Upper lobe of right lung (tissue), 1 donor: ENCODE data around the gene DUSP14. TPM values are rescaled to one million over a fixed set of nuclear protein-coding genes. Genes with fewer than 3 reads are reported as not detected.

Experiments used
- ATAC-seq: fragments of 200-7000 bp; cut with Tn5 transposase; one replicate; pipeline ENCODE4 v1.9.1; 2020; ENCODE audit warnings: mild to moderate bottlenecking, moderate library complexity
- DNase-seq: peaks from one replicate; pipeline ENCODE4 v3.0.0-alpha.2; 2020
- H3K27ac ChIP-seq: fragments of 200-600 bp; one replicate; pipeline ENCODE4 v1.8.0; 2022
- H3K27me3 ChIP-seq: fragments of 200-600 bp; one replicate; pipeline ENCODE4 v1.8.0; 2022; ENCODE audit warnings: mild to moderate bottlenecking
- H3K36me3 ChIP-seq: fragments of 200-600 bp; one replicate; pipeline ENCODE4 v1.8.0; 2022
- H3K4me1 ChIP-seq: fragments of 200-600 bp; one replicate; pipeline ENCODE4 v1.8.0; 2022
- H3K4me3 ChIP-seq: fragments of 200-600 bp; one replicate; pipeline ENCODE4 v1.8.0; 2022; ENCODE audit warnings: mild to moderate bottlenecking
- H3K9me3 ChIP-seq: fragments of 200-600 bp; one replicate; pipeline ENCODE4 v1.8.0; 2022
- intact Hi-C: fragments of 100-400 bp; cut with DNase I; formaldehyde crosslinking; loops from one replicate; pipeline ENCODE4 v1.11.0; 2022
- total RNA-seq: library from RNA; stranded (reverse); fragmentation: NEBNext Ultra II Directional; extraction: Animal tissue kit (Norgen Biotek cat#: 25700); gene quantifications from one replicate; pipeline ENCODE4 v1.2.1, GENCODE V29; 2021
- TF ChIP-seq, protein P1 (sequence below): fragments of 200-600 bp; IDR thresholded peaks from one replicate; pipeline ENCODE4 v1.8.0; 2022; ENCODE audit warnings: antibody characterized with exemption
- donor health status: DM: no; HTN: yes; CAD: no; lungs with severe emphysema.

The DUSP14 gene
- total RNA-seq, 1 donor from 2014 or later: 9.0 TPM

DNA sequence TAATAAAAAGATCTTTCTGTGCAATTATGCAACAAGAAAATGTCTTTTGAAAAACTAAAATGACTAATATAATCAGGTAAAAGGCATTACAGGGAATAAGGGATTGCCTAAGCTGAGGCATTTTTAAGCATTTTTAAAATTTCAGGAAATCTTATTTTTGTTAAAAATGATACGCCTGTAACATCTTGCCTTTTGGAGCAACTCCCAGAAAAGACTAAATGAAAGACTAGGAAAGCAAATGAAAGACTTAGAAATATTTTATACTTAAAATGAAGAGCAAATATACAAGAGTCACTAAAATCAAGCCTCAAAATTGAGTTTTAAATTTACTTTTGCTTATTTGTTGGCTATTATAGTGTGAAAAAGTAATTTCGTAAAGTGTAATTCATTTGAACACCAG is 55.8 kb downstream of the DUSP14 start:
- TF ChIP-seq, protein P1, sequence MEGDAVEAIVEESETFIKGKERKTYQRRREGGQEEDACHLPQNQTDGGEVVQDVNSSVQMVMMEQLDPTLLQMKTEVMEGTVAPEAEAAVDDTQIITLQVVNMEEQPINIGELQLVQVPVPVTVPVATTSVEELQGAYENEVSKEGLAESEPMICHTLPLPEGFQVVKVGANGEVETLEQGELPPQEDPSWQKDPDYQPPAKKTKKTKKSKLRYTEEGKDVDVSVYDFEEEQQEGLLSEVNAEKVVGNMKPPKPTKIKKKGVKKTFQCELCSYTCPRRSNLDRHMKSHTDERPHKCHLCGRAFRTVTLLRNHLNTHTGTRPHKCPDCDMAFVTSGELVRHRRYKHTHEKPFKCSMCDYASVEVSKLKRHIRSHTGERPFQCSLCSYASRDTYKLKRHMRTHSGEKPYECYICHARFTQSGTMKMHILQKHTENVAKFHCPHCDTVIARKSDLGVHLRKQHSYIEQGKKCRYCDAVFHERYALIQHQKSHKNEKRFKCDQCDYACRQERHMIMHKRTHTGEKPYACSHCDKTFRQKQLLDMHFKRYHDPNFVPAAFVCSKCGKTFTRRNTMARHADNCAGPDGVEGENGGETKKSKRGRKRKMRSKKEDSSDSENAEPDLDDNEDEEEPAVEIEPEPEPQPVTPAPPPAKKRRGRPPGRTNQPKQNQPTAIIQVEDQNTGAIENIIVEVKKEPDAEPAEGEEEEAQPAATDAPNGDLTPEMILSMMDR: no peak
- Histone ChIP-seq H3K4me1 (no peaks in the 10 kb centered on the region), H3K9me3 (no peaks in the 10 kb centered on the region), H3K4me3 (no peak overlapping the region), H3K27ac (no peak overlapping the region), H3K27me3 (no peaks in the 10 kb centered on the region), H3K36me3 (peaks cover 32% of the 10 kb centered on the region)
- ATAC-seq (no peak), DNase-seq (no peak)
- intact Hi-C loops: no loop called here

DNA sequence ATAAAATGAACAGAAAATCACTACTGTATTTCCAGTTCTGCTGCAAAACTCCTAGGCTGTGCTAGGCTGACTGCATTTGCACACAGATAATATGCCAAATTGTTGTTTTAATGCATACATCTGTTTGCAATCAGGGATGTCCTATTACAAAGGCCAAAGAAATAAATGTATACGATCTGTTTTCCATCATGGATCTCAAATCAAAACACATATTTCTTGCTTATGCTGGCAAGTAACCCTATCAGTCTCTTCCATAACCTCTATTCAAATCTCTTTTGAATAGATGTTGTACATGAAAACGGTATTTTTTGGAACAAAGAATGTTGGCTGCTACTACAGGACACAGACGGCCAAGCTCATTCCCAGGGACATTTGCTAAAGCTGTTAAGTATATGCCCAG is 56.6 kb downstream of the DUSP14 start:
- intact Hi-C loops: no loop called here
- peaks cover 23% of the 10 kb centered on the region for H3K36me3 ChIP-seq
- no peaks in the 10 kb centered on the region for H3K4me1 ChIP-seq
- ATAC-seq (no peak), DNase-seq (no peak)
- TF ChIP-seq, protein P1: no peak
- H3K9me3 ChIP-seq: no peaks in the 10 kb centered on the region
- no peak overlapping the region for H3K27ac ChIP-seq
- H3K4me3 ChIP-seq: no peak overlapping the region
- no peaks in the 10 kb centered on the region for H3K27me3 ChIP-seq

DNA sequence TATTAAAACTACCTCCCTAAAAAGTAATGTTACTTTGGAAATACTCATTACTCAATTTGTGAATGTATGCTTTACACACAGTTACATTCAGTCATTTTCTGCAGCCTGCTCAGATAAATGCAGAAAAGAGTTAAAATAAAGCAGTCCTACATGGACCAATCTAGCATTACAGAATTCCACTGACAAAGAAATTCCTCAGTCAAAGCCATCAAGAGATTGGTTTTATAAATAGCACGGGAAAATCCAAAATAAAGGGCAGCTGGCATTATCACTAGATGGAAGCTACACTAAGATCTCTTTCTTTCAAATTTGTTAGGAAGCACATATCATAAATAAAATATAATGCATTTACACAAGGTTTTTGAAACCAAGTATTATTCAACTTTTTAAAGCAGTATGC is 58.3 kb downstream of the DUSP14 start:
- TF ChIP-seq, protein P1: no peak
- no peak overlapping the region for H3K4me3 ChIP-seq
- H3K27me3 ChIP-seq: no peaks in the 10 kb centered on the region
- H3K27ac ChIP-seq: no peak overlapping the region
- no peak for DNase-seq
- H3K4me1 ChIP-seq: no peaks in the 10 kb centered on the region
- intact Hi-C loops: no loop called here
- peaks cover 23% of the 10 kb centered on the region for H3K36me3 ChIP-seq
- no peak for ATAC-seq
- H3K9me3 ChIP-seq: no peaks in the 10 kb centered on the region

DNA sequence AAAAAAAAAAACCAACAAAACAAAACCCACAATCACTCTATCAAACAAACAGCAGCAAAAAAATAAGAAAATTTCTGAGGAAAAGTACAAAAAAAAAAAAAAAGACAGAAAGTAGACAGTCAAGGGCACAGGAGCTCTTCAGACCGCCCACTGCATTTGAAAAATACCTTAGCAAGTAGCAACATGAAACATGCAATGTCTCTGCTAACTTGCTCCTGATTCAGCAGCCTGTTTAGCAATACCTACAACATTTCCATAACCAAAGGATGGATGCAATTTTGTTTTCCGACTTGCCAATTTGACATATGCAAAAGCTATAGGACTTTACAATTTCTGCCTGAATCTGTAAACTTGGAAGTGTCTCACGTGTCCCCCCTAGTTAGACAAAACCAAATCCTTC is 62.1 kb downstream of the DUSP14 start:
- Histone ChIP-seq H3K4me3 (no peak overlapping the region), H3K4me1 (no peaks in the 10 kb centered on the region), H3K9me3 (no peaks in the 10 kb centered on the region), H3K36me3 (peaks cover 49% of the 10 kb centered on the region), H3K27ac (no peak overlapping the region), H3K27me3 (no peaks in the 10 kb centered on the region)
- no peak for ATAC-seq
- TF ChIP-seq, protein P1: no peak
- DNase-seq: no peak
- intact Hi-C loops: no loop called here

DNA sequence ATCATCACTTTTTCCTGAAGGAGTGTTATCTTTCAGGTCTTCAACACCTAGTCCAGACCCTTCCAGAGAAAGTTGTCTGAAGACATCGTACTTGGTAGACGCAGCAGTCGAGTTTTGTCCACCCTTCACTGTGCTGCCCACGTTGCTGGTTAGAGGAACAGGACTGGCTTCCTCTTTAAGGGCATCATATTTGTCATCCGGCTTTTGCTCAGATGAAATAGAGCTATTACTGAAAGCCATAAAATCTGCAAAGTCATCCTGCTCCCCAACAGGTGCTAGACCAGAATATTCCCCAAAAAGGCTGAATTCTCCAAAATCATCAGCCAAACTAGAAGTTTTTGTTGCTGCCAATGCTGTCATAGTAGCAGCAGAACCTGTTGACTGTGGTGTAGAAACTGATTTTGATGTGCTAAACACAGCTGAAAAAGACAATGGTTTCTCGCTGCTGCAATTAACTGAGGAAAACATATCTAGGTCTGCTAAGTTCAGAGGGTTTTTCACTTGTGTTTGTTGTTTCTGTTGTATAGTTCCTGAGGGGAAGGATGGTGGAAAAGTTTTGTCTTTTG is 63.8 kb downstream of the DUSP14 start:
- ATAC-seq (peak; percentile 50), DNase-seq (no peak)
- Histone ChIP-seq H3K36me3 (peaks cover 60% of the 10 kb centered on the region), H3K27ac (no peak overlapping the region), H3K9me3 (no peaks in the 10 kb centered on the region), H3K4me1 (no peaks in the 10 kb centered on the region), H3K4me3 (no peak overlapping the region), H3K27me3 (no peaks in the 10 kb centered on the region)
- TF ChIP-seq, protein P1: no peak
- intact Hi-C loops: no loop called here

DNA sequence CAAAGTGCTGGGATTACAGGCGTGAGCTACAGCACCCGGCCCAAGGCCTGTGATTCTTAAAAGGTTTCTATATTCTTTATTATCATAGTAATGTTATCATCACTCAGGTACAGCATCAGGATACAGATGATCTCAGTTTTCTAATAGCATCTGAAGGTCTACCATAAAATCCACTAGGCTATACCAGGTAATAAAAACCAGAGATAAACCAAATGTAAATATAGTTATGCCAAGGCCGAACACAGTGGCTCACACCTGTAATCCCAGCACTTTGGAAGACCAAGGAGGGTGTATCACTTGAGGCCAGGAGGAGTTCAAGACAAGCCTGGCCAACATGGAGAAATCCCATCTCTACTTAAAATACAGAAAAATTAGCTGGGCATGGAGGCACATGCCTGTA is 65.7 kb downstream of the DUSP14 start:
- Histone ChIP-seq H3K36me3 (peaks cover 74% of the 10 kb centered on the region), H3K27me3 (no peaks in the 10 kb centered on the region), H3K27ac (no peak overlapping the region), H3K4me3 (no peak overlapping the region), H3K9me3 (no peaks in the 10 kb centered on the region), H3K4me1 (no peaks in the 10 kb centered on the region)
- DNase-seq (no peak), ATAC-seq (no peak)
- intact Hi-C loops: no loop called here
- TF ChIP-seq, protein P1: no peak
